ENCODE data around the gene DCST2. TPM values are rescaled to one million over a fixed set of nuclear protein-coding genes. Genes with fewer than 3 reads are reported as not detected.

DCST2 gene
- polyA plus RNA-seq, 1 of the 3 experiments (the other 2 are of a cell fraction), result 0.76 TPM

DNA sequence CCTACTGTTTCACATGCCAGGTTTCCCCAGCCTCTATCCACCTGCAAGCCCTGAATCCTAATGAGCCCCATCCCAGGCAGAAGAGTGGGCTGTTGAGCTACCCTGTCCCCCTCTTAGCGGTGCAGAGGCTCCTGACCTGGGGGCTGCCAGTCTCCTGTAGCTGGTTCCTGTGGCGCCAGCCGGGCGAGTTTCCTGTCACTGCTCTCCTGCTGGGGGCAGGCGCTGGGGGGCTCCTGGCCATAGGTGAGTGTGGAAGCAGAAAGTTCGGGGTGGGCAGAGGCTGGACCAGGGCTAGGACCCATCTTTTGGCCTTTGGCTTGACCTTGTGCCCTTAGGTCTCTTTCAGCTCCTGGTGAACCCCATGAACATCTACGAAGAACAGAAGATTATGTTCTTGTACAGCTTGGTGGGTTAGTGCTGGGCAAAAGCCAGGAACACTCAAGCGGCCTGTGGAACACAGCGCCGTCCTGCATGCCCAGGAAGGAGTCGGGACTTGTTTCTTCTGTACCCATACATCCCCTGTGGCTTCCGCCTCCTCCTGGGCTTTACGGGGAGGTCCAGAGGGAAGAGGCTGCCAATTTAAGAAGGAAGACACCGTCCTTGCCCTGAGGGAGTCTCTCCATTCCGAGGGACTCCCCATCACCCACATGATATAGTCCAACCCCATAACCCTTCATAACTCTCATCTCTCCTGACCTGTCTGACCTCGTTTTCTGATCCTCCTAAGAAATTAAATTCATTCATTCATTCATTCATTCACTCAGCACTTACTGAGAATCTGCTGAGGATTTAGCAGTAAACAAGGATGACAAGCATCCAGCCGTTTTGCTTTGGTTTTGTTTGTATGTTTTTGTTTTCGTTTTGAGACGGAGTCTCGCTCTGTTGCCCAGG lies 982 bp upstream of the DCST2 start:
- Histone ChIP-seq H3F3A (replicated peaks; ENCODE audit: insufficient read depth) (no peaks in the 10 kb centered on the region), H3K4me2 (no peak overlapping the region), H3K9me3 (no peaks in the 10 kb centered on the region), H3K36me3 (replicated peaks in 1 of 2; ENCODE audit: control insufficient read depth in 1 of 2, insufficient read depth in 2 of 2, low read length in 1 of 2) (no peaks in the 10 kb centered on the region), H4K20me1 (ENCODE audit: insufficient read depth) (no peaks in the 10 kb centered on the region), H3K27me3 (ENCODE audit: insufficient read depth) (no peaks in the 10 kb centered on the region), H3K9ac (no peak overlapping the region), H3K27ac (ENCODE audit: low read depth in 2 of 2, low read length in 1 of 2) (no peak overlapping the region), H3K9me2 (no peaks in the 10 kb centered on the region), H2AFZ (ENCODE audit: low read depth) (no peak overlapping the region), H3K4me3 (ENCODE audit: low read depth in 2 of 2, low read length in 1 of 2) (no peak overlapping the region), H3K4me1 (ENCODE audit: control insufficient read depth in 1 of 2, insufficient read depth in 2 of 2, low read depth in 1 of 2, low read length in 1 of 2) (no peaks in the 10 kb centered on the region), H3K79me2 (ENCODE audit: insufficient read depth) (no peaks in the 10 kb centered on the region)
- WGBS (ENCODE audit: low lambda C conversion rate), result 76% methylated on average over 18 of the region's 20 CpGs
- DNase-seq, result no peak
- POLR2A ChIA-PET, result no interaction called here
- CTCF ChIA-PET, result interaction anchor here (1.1 to 26.0 kb wide), 7 partner anchors 10 to 33 kb away, joined by 3 to 573 read pairs (median 7); partner anchors contain the start of genes ADAM15, EFNA3 and EFNA4
- TF ChIP-seq TCF12 (IDR thresholded peaks at IDR 0.05) (no peak), FOXJ3 (CRISPR knock-in tag; IDR thresholded peaks at IDR 0.05) (no peak), POLR2AphosphoS5 (IDR thresholded peaks at IDR 0.05; ENCODE audit: low read depth, low read length) (no peak), MXI1 (IDR thresholded peaks at IDR 0.05; ENCODE audit: low read depth, low read length) (no peak), NFIC (IDR thresholded peaks at IDR 0.05; ENCODE audit: borderline replicate concordance) (no peak), CHD2 (IDR thresholded peaks at IDR 0.05; ENCODE audit: low read length, partially characterized antibody) (no peak), RAD21 (IDR thresholded peaks at IDR 0.05; ENCODE audit: low read length) (no peak), YY1 (IDR thresholded peaks at IDR 0.05; ENCODE audit: low read depth) (no peak)
- TF ChIP-seq, protein P1, sequence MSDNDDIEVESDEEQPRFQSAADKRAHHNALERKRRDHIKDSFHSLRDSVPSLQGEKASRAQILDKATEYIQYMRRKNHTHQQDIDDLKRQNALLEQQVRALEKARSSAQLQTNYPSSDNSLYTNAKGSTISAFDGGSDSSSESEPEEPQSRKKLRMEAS (IDR thresholded peaks at IDR 0.05; ENCODE audit: low read depth), result no peak
- TF ChIP-seq, protein P2, sequence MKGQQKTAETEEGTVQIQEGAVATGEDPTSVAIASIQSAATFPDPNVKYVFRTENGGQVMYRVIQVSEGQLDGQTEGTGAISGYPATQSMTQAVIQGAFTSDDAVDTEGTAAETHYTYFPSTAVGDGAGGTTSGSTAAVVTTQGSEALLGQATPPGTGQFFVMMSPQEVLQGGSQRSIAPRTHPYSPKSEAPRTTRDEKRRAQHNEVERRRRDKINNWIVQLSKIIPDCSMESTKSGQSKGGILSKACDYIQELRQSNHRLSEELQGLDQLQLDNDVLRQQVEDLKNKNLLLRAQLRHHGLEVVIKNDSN (IDR thresholded peaks at IDR 0.05; ENCODE audit: borderline replicate concordance, low read depth), result no peak
- TF ChIP-seq, protein P3, sequence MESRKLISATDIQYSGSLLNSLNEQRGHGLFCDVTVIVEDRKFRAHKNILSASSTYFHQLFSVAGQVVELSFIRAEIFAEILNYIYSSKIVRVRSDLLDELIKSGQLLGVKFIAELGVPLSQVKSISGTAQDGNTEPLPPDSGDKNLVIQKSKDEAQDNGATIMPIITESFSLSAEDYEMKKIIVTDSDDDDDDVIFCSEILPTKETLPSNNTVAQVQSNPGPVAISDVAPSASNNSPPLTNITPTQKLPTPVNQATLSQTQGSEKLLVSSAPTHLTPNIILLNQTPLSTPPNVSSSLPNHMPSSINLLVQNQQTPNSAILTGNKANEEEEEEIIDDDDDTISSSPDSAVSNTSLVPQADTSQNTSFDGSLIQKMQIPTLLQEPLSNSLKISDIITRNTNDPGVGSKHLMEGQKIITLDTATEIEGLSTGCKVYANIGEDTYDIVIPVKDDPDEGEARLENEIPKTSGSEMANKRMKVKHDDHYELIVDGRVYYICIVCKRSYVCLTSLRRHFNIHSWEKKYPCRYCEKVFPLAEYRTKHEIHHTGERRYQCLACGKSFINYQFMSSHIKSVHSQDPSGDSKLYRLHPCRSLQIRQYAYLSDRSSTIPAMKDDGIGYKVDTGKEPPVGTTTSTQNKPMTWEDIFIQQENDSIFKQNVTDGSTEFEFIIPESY (IDR thresholded peaks at IDR 0.05; ENCODE audit: borderline replicate concordance, low read depth), result no peak

DNA sequence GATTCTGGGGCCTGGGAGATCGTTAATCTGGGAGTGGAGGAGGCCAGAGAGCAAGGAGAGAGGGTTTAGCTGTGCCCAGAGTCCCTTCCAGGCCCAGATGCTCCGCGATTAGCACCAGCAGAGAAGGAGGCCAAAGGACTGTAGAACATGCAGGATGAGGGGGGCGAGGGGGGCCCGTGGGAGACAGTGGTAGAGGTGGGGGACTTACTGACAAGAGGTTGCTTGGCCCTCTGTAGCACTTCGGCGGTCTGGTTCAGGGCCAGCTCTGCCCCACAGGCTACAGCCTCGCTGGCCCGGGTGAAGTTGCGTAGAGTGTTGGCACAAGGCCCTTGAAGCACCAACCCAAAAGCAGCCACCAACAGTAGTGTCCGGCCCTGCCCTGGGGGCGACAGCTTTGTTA lies 695 bp downstream of the DCST2 start:
- no peak overlapping the region for H3K4me2 ChIP-seq
- no peaks in the 10 kb centered on the region for H3K4me1 ChIP-seq (ENCODE audit: control insufficient read depth in 1 of 2, insufficient read depth in 2 of 2, low read depth in 1 of 2, low read length in 1 of 2)
- no peak for DNase-seq
- no peaks in the 10 kb centered on the region for H3K9me3 ChIP-seq
- no peaks in the 10 kb centered on the region for H3K79me2 ChIP-seq (ENCODE audit: insufficient read depth)
- no peak overlapping the region for H3K4me3 ChIP-seq (ENCODE audit: low read depth in 2 of 2, low read length in 1 of 2)
- H3K27ac ChIP-seq (ENCODE audit: low read depth in 2 of 2, low read length in 1 of 2), result no peak overlapping the region
- 70% methylated on average over 8 of the region's 12 CpGs for WGBS (ENCODE audit: low lambda C conversion rate)
- CTCF ChIA-PET, result interaction anchor here (0.9 to 26.0 kb wide), 6 partner anchors 11 to 59 kb away, joined by 3 to 573 read pairs (median 10); partner anchors contain the start of genes EFNA3 and EFNA4
- no peaks in the 10 kb centered on the region for H3K9me2 ChIP-seq
- H3F3A ChIP-seq (replicated peaks; ENCODE audit: insufficient read depth), result no peaks in the 10 kb centered on the region
- no peak overlapping the region for H3K9ac ChIP-seq
- H2AFZ ChIP-seq (ENCODE audit: low read depth), result no peak overlapping the region
- H3K27me3 ChIP-seq (ENCODE audit: insufficient read depth), result no peaks in the 10 kb centered on the region
- POLR2A ChIA-PET, result interaction anchor here (0.6 kb wide), 1 partner anchor 1229 kb away, joined by 3 read pairs; no protein-coding TSS in a partner anchor
- no peaks in the 10 kb centered on the region for H4K20me1 ChIP-seq (ENCODE audit: insufficient read depth)
- TF ChIP-seq, protein P2 (IDR thresholded peaks at IDR 0.05; ENCODE audit: borderline replicate concordance, low read depth), result no peak
- TF ChIP-seq EP300 (IDR thresholded peaks at IDR 0.05; ENCODE audit: borderline replicate concordance in 1 of 2, low read depth in 1 of 2, low read length in 1 of 2) (no peak), RFX5 (IDR thresholded peaks at IDR 0.05; ENCODE audit: low read length) (no peak), RCOR1 (IDR thresholded peaks at IDR 0.05; ENCODE audit: low read length) (no peak), NRF1 (IDR thresholded peaks at IDR 0.05; ENCODE audit: low read depth, low read length) (no peak), GABPA (IDR thresholded peaks at IDR 0.05; ENCODE audit: low read depth) (no peak), MXI1 (IDR thresholded peaks at IDR 0.05; ENCODE audit: low read depth, low read length) (no peak)
- TF ChIP-seq, protein P4, sequence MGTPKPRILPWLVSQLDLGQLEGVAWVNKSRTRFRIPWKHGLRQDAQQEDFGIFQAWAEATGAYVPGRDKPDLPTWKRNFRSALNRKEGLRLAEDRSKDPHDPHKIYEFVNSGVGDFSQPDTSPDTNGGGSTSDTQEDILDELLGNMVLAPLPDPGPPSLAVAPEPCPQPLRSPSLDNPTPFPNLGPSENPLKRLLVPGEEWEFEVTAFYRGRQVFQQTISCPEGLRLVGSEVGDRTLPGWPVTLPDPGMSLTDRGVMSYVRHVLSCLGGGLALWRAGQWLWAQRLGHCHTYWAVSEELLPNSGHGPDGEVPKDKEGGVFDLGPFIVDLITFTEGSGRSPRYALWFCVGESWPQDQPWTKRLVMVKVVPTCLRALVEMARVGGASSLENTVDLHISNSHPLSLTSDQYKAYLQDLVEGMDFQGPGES (IDR thresholded peaks at IDR 0.05; ENCODE audit: low read depth, low read length), result no peak
- no peaks in the 10 kb centered on the region for H3K36me3 ChIP-seq (replicated peaks in 1 of 2; ENCODE audit: control insufficient read depth in 1 of 2, insufficient read depth in 2 of 2, low read length in 1 of 2)
